GM06990 (cell line): ENCODE measurements around the gene FKBP7.
"Not testable (repeated sequence)": the region's sequence is repeated elsewhere in the genome, so short reads cannot be mapped to it uniquely, and the experiment has no call there.

Experiments used
- DNase-seq: peaks from one replicate; pipeline ENCODE4 v3.0.0-alpha.2; 2011; ENCODE audit not compliant: insufficient read length; ENCODE audit errors: extremely low read depth
- H3K27me3 ChIP-seq: replicated peaks from 2 replicates; pipeline ENCODE4 v1.6.0; 2011; ENCODE audit warnings: low read length; ENCODE audit not compliant: control insufficient read depth, insufficient read depth
- H3K36me3 ChIP-seq: 2 replicates; pipeline ENCODE4 v1.5.1; 2011; ENCODE audit warnings: low read length; ENCODE audit not compliant: control insufficient read depth, insufficient read depth
- H3K4me3 ChIP-seq: replicated peaks from 2 replicates; pipeline ENCODE4 v1.5.1; 2011; ENCODE audit warnings: low read depth, mild to moderate bottlenecking, control low read depth, low read length
- TF ChIP-seq, protein P1 (sequence below): IDR thresholded peaks from 2 replicates; pipeline ENCODE4 v1.5.1; 2011; ENCODE audit warnings: low read length, control low read depth, mild to moderate bottlenecking, inconsistent platforms; ENCODE audit not compliant: insufficient read depth, poor library complexity, severe bottlenecking

Gene FKBP7

DNA sequence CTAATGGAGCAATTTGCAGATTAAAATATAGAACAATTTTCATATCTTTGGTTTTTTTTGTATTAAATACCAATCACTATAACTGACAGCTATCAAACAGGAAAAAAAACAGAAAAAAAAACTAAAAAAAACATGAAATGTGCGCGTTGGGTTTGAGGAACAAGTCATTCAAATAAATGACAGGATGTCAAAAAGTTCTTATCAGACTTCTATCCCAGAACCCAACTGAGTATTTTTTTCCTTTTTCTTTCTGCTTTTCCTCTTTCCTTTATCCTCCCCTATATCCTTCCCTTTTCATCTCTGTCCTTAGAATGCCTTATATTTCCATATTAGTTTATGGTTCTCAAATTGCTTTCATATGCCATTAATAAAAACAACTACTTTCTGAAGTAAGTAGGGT lies 41.7 kb downstream of the FKBP7 start:
- TF ChIP-seq, protein P1, sequence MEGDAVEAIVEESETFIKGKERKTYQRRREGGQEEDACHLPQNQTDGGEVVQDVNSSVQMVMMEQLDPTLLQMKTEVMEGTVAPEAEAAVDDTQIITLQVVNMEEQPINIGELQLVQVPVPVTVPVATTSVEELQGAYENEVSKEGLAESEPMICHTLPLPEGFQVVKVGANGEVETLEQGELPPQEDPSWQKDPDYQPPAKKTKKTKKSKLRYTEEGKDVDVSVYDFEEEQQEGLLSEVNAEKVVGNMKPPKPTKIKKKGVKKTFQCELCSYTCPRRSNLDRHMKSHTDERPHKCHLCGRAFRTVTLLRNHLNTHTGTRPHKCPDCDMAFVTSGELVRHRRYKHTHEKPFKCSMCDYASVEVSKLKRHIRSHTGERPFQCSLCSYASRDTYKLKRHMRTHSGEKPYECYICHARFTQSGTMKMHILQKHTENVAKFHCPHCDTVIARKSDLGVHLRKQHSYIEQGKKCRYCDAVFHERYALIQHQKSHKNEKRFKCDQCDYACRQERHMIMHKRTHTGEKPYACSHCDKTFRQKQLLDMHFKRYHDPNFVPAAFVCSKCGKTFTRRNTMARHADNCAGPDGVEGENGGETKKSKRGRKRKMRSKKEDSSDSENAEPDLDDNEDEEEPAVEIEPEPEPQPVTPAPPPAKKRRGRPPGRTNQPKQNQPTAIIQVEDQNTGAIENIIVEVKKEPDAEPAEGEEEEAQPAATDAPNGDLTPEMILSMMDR = no peak
- no peak for DNase-seq
- no peaks in the 10 kb centered on the region for H3K27me3 ChIP-seq
- H3K36me3 ChIP-seq = peaks cover 10% of the 10 kb centered on the region
- no peak overlapping the region for H3K4me3 ChIP-seq

DNA sequence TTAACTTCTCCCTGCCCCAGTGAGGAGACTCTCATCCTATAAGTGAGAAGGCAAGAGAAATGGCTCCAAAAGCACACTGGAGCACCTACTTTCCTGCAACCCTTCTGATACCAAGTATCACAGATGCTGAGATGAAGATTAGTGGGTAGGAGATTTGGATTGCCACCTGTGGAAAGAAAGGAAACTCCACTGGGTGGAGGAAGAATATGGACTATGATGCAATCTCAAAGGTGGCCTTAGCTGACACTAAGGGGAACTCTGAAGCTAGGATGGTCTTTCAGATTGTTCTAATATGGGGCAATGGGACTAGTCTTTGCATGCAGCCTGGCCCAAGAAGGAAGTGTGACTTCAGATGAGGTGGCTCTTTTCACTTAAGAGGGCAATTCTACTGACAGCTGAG lies 49.1 kb downstream of the FKBP7 start:
- TF ChIP-seq, protein P1 = no peak
- Histone ChIP-seq H3K27me3 (no peaks in the 10 kb centered on the region), H3K4me3 (no peak overlapping the region), H3K36me3 (peaks cover 18% of the 10 kb centered on the region)
- no peak for DNase-seq

DNA sequence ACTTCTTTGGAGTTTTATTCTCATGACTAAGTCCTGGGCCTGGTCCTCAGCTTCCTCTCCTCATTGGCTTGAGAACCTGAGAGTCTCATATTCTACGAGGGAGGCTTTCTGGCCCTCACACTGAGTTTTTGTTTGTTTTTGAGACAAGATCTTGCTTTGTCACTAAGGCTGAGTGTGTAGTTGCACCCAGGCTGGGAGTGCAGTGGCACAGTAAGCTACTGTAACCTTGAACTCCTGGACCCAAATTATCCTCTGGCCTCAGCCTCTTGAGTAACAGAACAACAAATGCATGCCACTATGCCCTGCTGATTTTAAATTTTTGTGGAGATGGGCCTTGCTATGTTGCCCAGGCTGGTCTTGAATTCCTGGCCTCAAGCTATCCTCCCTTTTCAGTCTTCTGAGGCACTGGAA lies 50.0 kb downstream of the FKBP7 start:
- TF ChIP-seq, protein P1 = no peak
- H3K4me3 ChIP-seq = no peak overlapping the region
- no peak for DNase-seq
- H3K27me3 ChIP-seq = no peaks in the 10 kb centered on the region
- H3K36me3 ChIP-seq = peaks cover 16% of the 10 kb centered on the region

DNA sequence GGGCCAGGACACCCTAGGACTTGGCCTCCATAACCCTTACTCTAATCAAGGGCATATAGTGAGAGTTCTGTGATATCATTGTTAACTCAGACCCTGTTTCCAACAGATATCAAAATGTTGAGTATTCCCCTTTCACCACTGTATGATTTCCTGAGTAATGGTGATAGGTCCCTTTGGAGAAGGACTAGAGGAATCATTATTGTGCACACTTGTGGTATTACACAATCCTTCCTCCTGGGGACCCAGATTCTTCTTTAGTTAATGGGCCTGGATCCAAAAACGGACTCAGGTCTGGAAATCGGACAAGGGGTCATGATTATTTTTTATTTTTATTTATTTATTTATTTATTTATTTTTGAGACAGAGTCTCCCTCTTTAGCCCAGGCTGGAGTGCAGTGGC lies 50.9 kb downstream of the FKBP7 start:
- TF ChIP-seq, protein P1 = no peak
- Histone ChIP-seq H3K36me3 (peaks cover 16% of the 10 kb centered on the region), H3K27me3 (no peaks in the 10 kb centered on the region), H3K4me3 (no peak overlapping the region)
- DNase-seq = no peak

DNA sequence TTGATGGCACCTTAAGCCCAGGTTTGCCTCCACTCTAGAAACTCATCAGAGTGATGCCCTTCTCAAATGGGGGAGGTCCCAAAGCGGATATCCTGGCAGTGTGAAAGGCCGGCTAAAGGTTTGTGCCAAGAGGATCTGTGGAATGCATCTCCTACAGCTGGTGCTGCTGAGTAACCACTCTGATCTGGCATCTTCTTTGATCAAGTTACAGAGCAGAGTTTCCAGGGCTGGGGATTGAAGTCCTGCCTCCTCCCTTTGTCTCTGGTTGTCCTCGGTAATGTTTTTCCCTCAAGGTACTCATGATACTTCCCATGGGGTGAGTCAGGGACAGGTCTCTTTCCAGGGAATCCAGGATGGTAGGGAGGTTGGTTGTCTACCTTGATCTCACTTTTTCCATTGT lies 52.0 kb downstream of the FKBP7 start:
- DNase-seq = no peak
- Histone ChIP-seq H3K27me3 (no peaks in the 10 kb centered on the region), H3K36me3 (peaks cover 14% of the 10 kb centered on the region), H3K4me3 (no peak overlapping the region)
- TF ChIP-seq, protein P1 = no peak

DNA sequence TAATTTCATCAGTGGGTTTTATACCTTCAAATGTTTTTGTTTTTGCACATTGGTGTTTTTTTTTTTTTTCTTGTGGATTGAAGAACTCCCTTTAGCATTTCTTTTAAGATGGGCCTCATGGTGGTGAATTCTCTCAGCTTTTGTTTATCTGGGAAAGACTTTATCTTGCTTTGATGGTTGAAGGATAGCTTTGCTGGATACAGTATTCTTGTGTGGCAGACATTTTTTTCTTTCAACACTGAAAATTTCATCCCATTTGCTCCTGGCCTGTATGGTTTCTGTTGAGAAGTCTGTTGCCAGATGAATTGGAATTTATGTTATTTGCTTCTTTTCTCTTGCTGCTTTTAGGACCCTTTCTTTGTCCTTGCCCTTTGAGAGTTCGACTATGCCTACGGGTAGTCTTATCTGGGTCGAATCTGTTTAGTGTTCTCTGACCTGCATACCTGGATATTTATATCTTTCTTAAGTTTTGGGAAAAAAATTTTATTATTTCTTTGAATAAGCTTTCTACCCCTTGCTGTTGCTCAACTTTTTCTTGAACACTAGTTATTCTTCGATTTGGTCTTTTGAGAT lies 53.1 kb downstream of the FKBP7 start:
- DNase-seq = no peak
- H3K36me3 ChIP-seq = peaks cover 13% of the 10 kb centered on the region
- TF ChIP-seq, protein P1 = no peak
- no peak overlapping the region for H3K4me3 ChIP-seq
- no peaks in the 10 kb centered on the region for H3K27me3 ChIP-seq

DNA sequence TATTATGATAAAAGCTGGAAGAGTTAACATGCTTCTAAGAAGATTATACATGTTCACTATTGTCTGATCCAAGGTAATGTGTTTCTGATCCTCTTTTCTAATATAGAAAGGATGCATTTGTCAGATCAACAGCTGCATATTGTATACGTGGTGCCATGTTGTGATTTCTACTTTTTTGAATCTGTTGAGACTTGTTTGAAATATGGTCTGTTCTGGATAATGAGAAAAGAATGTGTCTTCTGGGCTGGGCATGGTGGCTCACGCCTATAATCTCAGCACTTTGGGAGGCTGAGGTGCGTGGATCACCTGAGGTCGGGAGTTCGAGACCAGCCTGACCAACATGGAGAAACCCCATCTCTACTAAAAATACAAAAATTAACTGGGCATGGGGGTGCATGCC lies 54.7 kb downstream of the FKBP7 start:
- H3K27me3 ChIP-seq, DNase-seq, H3K4me3 ChIP-seq, H3K36me3 ChIP-seq: not testable (repeated sequence)
